ENCODE data around the gene MLLT3.

DNA sequence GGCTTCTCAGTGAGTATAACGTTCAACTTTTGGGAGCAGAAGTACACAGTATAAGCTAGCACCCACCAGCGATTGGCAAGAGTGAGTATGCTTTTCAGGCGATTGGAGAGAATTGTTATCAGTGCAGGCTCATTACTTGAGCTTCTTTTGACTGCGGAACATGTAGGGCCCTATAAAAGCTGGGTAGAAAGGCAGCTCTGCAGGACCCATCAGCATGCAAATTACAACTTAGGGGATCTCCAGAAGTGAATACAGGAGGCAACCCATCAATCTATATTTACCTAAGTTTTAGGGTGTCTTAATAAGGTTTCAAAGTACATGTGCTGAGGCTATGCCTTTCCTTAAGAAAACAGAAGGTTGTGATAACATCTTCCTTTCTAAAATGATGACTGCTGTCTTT, 225.0 kb downstream of the MLLT3 start:
- TF ChIP-seq CTCF (conservative IDR thresholded peaks at IDR 0.05; ENCODE audit: low read depth, low read length): no peak
- TF ChIP-seq EZH2 (IDR thresholded peaks at IDR 0.05; ENCODE audit: borderline replicate concordance, low read depth, low read length, poor library complexity, severe bottlenecking): no peak
